GM12891 (cell line): ENCODE data around the gene MEI4.

Experiments used
- POLR2A ChIP-seq: IDR thresholded peaks from 2 replicates; pipeline ENCODE4 v1.6.1; 2011; ENCODE audit warnings: low read depth, low read length, control low read depth
- POLR2AphosphoS5 ChIP-seq: IDR thresholded peaks from 2 replicates; pipeline ENCODE4 v1.6.1; 2011; ENCODE audit warnings: low read depth, low read length, control low read depth

GRCh38 chr6:77883851-77884250 lies 231.0 kb downstream of the MEI4 start:
- TF ChIP-seq POLR2AphosphoS5 = no peak
- no peak for TF ChIP-seq POLR2A
